Right lobe of liver (tissue), 6 donors: ENCODE results near the gene ROCK2. TPM values are rescaled to one million over a fixed set of nuclear protein-coding genes. Genes with fewer than 3 reads are reported as not detected.

Source experiments
- ATAC-seq, 4 donors: fragments of 200-7000 bp; cut with Tn5 transposase; one replicate each; pipeline ENCODE4 v1.9.1; 2020; ENCODE audit warnings: mild to moderate bottlenecking in 4 of 4, moderate library complexity in 4 of 4
- DNase-seq, 3 donors: peaks; one replicate each; pipeline ENCODE4 v3.0.0-alpha.2; 2020
- H3K27ac ChIP-seq, 3 donors: fragments of 200-600 bp; one replicate each; pipeline ENCODE4 v1.8.0; 2022
- H3K27me3 ChIP-seq, 2 donors: fragments of 200-600 bp; one replicate each; pipeline ENCODE4 v1.8.0; 2022
- H3K36me3 ChIP-seq, 4 donors: fragments of 200-600 bp; sonication (generic) in 1 of 4; one replicate each; pipeline versions ENCODE4 v1.5.1 to v1.8.0; 2017 to 2022; ENCODE audit warnings: control low read depth in 1 of 4
- H3K4me1 ChIP-seq, 4 donors: fragments of 200-600 bp; sonication (generic) in 1 of 4; one replicate each; pipeline versions ENCODE4 v1.5.1 to v1.8.0; 2017 to 2022; ENCODE audit warnings: control low read depth in 1 of 4
- H3K4me3 ChIP-seq, 3 donors: fragments of 200-600 bp; one replicate each; pipeline ENCODE4 v1.8.0; 2022
- H3K9me3 ChIP-seq, 4 donors: fragments of 200-600 bp; sonication (generic) in 1 of 4; one replicate each; pipeline versions ENCODE4 v1.5.1 to v1.8.0; 2017 to 2022; ENCODE audit warnings: control low read depth in 1 of 4
- POLR2A ChIP-seq: fragments of 450-650 bp; IDR thresholded peaks from one replicate; pipeline ENCODE4 v1.6.1; 2017; ENCODE audit warnings: antibody characterized with exemption, mild to moderate bottlenecking
- WGBS: methylation state at CpG from one replicate; pipeline ENCODE4 v1.1.6; 2018; ENCODE audit warnings: low coverage, low lambda C conversion rate; ENCODE audit not compliant: insufficient coverage; ENCODE audit errors: missing lambda C conversion rate; 5-methylcytosine and 5-hydroxymethylcytosine counted together
- intact Hi-C, 2 donors: fragments of 100-400 bp; cut with DNase I; formaldehyde crosslinking; loops; one replicate each; pipeline versions ENCODE4 v1.11.2 to v1.14.1; 2022
- total RNA-seq, 6 experiments: library from RNA; depleted of rRNA in 2 of 6; stranded (reverse); fragments of >200 nt in 2 of 6; fragmentation: NEBNext Ultra II Directional in 3 of 6; extraction: Animal tissue kit (Norgen Biotek cat#: 25700) in 3 of 6; gene quantifications; one replicate each; pipeline versions ENCODE4 v1.1.0 to v1.2.4, GENCODE V29; 2016 to 2023
- TF ChIP-seq, protein P1 (sequence below), 4 donors: fragments of 200-600 bp in 3 of 4; fragments of 450-650 bp in 1 of 4; IDR thresholded peaks; one replicate each; pipeline versions ENCODE4 v1.5.1 to v1.8.0; 2016 to 2022; ENCODE audit warnings: antibody characterized with exemption in 4 of 4, mild to moderate bottlenecking in 2 of 4
- donor health status: DM: no; HTN: yes; CAD: no.
- donor health status: DM: no; HTN: no; CAD: no.
- donor health status: DM: no; HTN: no; CAD: no.
- donor health status: DM: no; HTN: yes; CAD: no.
- donor health status: DM: no; HTN: yes; CAD: no.

The ROCK2 gene
- total RNA-seq, 6 experiments from 2014 or later: 11.6 to 23.9 (median 19.8) TPM

DNA sequence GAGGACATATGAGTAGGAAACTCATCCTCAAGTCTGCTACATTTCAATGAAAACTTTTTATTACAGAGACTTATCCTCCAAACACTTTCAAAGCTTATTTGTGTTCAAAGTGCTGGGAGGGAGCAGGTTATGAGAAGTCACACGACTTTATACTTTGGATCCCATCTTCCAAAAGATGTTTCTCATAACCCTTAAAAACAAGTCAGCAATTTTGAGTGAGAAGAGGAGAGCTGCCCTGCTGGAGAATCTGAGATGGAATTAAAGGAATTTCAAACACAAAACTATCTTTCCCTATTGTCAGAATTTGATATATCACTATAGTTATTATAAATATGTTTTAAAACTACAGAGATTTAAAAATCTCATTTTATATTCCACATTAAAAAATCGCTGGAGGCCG, 45.8 kb downstream of the ROCK2 start:
- Histone ChIP-seq H3K27ac (no peak overlapping the region), H3K4me3 (no peak overlapping the region), H3K27me3 (no peaks in the 10 kb centered on the region), H3K4me1 (no peaks in the 10 kb centered on the region), H3K36me3 (no peaks in the 10 kb centered on the region), H3K9me3 (no peaks in the 10 kb centered on the region)
- ATAC-seq (no peak), DNase-seq (no peak)
- TF ChIP-seq, protein P1, sequence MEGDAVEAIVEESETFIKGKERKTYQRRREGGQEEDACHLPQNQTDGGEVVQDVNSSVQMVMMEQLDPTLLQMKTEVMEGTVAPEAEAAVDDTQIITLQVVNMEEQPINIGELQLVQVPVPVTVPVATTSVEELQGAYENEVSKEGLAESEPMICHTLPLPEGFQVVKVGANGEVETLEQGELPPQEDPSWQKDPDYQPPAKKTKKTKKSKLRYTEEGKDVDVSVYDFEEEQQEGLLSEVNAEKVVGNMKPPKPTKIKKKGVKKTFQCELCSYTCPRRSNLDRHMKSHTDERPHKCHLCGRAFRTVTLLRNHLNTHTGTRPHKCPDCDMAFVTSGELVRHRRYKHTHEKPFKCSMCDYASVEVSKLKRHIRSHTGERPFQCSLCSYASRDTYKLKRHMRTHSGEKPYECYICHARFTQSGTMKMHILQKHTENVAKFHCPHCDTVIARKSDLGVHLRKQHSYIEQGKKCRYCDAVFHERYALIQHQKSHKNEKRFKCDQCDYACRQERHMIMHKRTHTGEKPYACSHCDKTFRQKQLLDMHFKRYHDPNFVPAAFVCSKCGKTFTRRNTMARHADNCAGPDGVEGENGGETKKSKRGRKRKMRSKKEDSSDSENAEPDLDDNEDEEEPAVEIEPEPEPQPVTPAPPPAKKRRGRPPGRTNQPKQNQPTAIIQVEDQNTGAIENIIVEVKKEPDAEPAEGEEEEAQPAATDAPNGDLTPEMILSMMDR (IDR thresholded peaks at IDR 0.05): no peak
- TF ChIP-seq POLR2A: no peak
- WGBS: 41% methylated on average over 3 of the region's 3 CpGs
- intact Hi-C loops: no loop called here

DNA sequence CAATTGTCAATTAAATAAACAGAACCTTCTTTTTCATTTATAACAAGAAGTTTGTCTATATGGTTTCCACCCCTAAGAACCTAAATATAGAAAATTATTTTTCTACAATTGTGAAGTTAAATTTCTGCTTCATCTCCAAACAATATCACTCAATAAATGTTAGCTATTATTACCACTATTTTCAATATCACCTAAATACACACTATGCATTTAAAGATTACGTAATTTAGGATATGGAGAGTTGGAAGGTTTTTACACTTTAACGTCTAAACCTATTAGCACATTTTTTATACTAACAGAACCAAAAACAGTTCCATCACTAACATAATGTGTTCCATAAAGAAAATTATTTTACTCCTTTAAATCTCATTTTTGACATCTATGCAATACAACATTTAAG, 48.0 kb downstream of the ROCK2 start:
- no peak for TF ChIP-seq POLR2A
- TF ChIP-seq, protein P1 (IDR thresholded peaks at IDR 0.05): no peak
- no peak for ATAC-seq
- intact Hi-C loops: no loop called here

DNA sequence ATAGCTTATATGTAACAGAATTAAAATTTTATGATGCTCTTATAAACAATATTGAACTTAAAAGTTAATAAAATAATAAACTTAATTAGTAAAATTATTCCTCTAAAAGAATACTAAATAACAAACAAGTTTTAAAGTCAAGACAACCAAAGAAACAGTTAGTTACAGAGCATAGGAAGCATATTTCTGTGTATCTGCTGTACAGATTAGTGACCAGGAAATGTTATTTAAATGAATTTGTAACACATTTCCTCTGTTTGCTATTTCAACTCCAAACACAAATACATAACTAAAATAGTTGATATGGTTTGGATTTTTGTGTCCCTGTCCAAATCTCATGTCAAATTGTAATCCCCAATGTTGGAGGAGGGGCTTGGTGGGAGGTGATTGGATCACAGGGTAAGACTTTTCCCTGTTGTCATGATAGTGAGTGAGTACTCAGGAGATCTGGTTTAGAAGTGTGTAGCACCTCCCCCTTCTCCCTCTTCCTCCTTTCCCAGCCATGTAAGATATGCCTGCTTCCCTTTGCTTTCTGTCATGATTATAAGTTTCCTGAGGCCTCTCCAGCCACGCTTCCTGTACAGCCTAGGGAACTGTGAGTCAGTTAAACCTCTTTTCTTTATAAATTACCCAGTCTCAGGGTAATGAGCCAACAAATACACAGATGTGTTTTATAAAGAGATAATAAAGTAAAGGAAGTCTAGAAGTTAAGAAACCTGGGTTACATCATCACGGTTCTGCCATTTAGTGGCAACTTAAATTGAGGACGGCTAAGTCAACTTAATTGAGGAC, 51.8 kb downstream of the ROCK2 start:
- H3K36me3 ChIP-seq: no peaks in the 10 kb centered on the region
- H3K27ac ChIP-seq: no peak overlapping the region
- TF ChIP-seq, protein P1 (IDR thresholded peaks at IDR 0.05): no peak
- no peak for TF ChIP-seq POLR2A
- peaks cover 0 to 11% (median 0%) of the 10 kb centered on the region in 4 donors for H3K4me1 ChIP-seq
- DNase-seq: no peak
- no peak overlapping the region for H3K4me3 ChIP-seq
- H3K27me3 ChIP-seq: no peaks in the 10 kb centered on the region
- WGBS: 60% methylated on average over 3 of the region's 3 CpGs
- no peaks in the 10 kb centered on the region for H3K9me3 ChIP-seq
- peak; percentile 48 to 87 (median 76) for ATAC-seq
- intact Hi-C loops: no loop called here

More for the DNA sequence above, 48.0 kb downstream of the ROCK2 start:
- no peaks in the 10 kb centered on the region for H3K36me3 ChIP-seq
- H3K27ac ChIP-seq: no peak overlapping the region
- WGBS: 82% methylated on average over 2 of the region's 2 CpGs
- no peaks in the 10 kb centered on the region for H3K9me3 ChIP-seq
- H3K4me3 ChIP-seq: no peak overlapping the region
- DNase-seq: no peak
- H3K4me1 ChIP-seq: peaks cover 0 to 8% (median 0%) of the 10 kb centered on the region in 4 donors
- H3K27me3 ChIP-seq: no peaks in the 10 kb centered on the region

DNA sequence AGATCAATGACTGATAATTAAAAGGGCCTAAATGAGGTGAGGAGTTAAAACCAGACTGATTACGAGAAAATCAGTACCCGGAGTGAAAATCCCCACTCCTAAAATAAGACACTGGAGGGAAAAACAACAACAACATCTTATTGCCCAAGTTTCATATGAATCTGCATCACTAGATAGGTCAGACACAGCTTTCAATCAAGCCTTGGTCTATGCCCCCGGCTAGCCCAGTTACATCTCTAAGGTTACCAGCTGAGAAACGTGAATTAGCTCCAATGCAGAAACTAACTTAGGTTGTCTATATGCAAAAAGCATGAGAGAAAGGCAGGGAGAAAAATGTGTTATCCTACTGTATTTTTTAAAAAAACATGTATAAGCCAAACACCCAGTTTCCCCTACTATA, 53.7 kb downstream of the ROCK2 start:
- Histone ChIP-seq H3K9me3 (no peaks in the 10 kb centered on the region), H3K27me3 (no peaks in the 10 kb centered on the region), H3K36me3 (no peaks in the 10 kb centered on the region), H3K4me3 (no peak overlapping the region), H3K27ac (no peak overlapping the region), H3K4me1 (peaks cover 0 to 11% (median 0%) of the 10 kb centered on the region in 4 donors)
- ATAC-seq: no peak
- intact Hi-C loops: no loop called here
- WGBS: 89% methylated on average over 4 of the region's 4 CpGs
- TF ChIP-seq POLR2A: no peak
- TF ChIP-seq, protein P1 (IDR thresholded peaks at IDR 0.05): no peak
- DNase-seq: no peak
